Non-pigmented ciliary epithelial cell (primary cell): ENCODE measurements around the gene FMOD.
"Not testable (repeated sequence)": the region's sequence is repeated elsewhere in the genome, so short reads cannot be mapped to it uniquely, and the experiment has no call there.

Experiments
- DNase-seq: peaks from one replicate; pipeline ENCODE4 v3.0.0-alpha.2; 2010; ENCODE audit warnings: low read depth

The FMOD gene

GRCh38 chr1:203326830-203327683, 23.9 kb downstream of the FMOD start:
- DNase-seq, result no peak

- no peak for DNase-seq
Observed at GRCh38 chr1:203325418-203326091, 25.4 kb downstream of the FMOD start.

DNA sequence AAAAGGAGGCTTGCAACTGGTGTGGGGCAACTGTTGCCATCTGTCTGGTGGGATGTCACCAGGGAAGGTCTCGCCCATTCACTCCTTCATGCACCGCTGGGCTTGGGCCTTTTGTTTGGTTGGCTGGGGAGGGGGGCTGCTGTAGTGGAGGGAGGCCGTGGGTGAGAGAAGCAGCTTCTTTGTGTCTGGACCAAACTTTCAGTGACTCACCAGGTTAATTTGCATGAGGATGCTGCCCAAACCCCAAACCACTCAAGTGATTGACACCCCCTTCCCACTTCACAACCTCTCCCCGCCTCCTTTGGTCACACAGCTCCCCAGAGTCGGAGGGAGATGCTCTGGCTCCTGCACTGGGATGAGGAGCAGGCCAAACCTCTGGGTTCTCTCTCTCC, 25.9 kb downstream of the FMOD start:
- DNase-seq, result no peak

DNA sequence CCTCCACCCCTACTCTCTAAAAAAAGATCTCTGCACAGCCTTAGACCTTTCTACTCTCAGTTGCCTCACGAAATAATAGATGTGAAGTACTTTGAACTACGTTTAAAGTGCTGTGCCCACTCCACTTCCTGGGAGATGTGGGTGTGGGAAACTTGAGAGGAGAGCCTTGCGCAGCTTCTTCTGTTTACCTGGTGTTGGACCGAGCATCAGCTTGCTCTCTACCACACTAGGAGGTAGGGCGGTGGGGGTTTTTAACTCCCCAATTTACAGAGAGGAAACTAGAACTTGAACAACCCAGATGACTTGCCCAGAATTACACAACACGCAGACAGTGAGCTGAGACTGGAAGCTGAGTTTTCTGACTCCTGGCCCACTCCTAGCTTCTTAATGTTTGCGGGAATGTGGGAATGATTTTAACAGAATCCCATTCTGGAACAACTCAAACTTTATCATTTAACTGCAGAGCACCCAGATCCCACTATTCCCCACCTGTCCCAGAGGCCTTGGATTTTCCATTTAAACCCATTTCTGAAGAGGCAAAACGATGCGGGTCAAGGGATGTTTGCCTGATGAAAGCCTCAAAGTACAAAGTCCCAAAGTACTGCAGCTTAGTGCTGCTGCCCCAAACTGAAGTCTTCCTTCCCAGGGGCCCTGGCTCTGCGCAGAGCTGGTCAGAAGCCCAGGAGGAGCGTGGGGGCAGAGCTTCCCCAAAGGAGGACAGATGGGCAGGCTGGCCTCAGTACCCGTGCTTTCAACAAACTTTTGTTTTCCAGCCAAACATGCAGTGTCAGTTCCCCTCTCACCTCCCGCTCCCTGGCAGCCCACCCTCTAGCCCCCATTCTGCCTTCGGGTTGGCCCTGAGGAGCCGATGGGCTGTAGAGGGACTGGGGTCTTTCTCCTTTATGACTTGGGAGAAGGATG, 26.6 kb downstream of the FMOD start:
- DNase-seq, result no peak

DNA sequence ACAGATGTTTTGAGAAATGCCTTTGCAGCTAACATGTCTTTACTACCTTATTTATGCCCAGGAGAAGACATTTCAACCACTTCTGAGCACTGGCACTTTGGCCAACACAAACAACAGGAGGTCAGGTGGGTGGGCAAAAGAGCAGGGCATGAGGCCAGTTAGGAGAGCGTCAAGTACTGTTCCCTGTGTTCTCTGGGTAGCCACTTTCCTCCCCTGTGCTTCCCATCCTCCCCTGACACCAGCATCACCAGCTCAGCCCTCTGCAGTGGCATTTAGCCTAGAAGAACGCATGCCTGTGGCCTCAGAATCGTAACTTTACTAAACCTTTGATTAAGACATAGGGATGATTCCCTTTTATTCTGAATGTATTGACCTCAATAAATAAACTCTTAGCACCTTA, 27.3 kb downstream of the FMOD start:
- DNase-seq, result no peak

GRCh38 chr1:203322500-203323179, 28.3 kb downstream of the FMOD start:
- DNase-seq, result no peak

DNA sequence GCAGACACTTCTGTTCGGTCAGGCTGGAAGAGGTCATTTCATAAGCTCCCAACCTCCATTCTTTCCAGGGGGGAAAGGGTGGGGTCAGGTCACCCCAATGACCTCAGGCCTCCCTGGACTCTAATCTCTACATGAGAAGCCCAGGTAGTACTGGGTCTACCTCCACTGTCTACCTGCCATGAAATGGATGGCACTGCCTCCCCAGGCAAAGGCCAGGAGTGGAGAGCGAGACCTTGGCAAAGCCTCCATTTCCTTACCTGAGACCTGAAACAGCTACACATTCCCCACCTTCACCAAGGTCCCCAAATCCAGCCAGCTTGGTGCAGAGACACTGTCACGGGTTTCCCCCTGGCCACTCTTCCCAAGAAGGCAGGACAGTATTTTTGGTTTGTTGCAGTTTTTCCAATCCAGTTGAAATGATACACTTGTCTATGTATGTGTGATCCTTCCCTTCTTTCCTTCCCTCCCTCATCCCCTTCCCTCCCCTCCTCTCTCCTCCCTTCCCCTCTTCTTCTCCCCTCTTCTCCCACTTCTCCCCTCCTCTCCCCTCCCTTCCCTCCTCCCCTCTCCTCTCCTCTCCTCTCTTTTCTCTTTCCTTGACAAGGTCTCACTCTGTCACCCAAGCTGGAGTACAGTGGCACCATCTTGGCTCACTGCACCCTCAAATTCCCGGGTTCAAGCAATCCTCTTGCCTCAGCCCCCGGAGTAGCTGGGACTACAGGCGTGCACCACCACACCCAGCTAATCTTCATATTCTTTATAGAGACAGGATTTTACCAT, 29.5 kb downstream of the FMOD start:
- no peak for DNase-seq

DNA sequence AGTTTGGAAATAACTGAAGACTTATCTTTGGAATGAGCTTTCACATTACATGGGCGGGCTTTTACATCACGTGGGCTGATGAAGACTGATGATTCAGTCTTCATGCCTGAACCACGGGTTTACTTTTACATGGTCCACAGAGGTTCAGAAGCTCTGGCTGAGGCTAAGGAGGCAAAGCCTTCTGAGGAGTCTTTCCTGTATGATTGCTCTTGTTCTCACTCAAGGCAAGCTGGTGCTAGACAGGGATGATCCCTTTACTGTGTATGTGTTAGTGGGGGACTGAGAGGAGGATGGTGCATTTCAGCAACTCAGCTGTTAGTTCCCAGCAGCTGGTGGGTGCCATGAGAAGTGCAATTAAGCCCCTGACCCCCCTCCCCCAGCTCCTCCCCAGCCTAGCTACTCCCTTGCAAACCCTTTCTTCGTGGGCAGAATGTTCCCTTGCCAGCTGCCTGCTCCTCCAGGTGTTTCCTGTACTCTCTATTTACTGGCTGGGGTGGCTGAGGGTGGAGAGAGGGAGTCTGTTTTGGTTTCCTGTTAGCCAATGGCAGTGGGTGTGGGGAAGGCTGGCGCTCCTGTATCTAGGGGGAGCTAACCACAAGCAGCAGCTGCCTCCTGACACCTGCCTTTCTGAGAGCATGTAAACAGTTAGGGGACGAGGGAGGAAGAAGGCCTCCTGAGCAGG, 30.2 kb downstream of the FMOD start:
- DNase-seq, result no peak

DNA sequence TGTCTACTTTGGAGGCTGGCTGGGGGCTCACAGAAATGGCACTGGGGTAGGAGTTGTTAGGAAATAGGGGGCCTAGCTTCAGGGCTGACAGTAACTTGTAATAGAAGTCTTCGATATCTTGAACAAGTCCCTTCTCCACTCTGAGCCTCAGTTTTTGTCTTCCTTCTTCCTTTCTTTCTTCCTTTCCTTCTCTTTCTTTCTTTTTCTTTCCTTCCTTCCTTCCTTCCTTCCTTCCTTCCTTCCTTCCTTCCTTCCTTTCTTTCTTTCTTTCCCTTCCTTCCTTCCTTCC, 32.7 kb downstream of the FMOD start:
- DNase-seq, result no peak

DNA sequence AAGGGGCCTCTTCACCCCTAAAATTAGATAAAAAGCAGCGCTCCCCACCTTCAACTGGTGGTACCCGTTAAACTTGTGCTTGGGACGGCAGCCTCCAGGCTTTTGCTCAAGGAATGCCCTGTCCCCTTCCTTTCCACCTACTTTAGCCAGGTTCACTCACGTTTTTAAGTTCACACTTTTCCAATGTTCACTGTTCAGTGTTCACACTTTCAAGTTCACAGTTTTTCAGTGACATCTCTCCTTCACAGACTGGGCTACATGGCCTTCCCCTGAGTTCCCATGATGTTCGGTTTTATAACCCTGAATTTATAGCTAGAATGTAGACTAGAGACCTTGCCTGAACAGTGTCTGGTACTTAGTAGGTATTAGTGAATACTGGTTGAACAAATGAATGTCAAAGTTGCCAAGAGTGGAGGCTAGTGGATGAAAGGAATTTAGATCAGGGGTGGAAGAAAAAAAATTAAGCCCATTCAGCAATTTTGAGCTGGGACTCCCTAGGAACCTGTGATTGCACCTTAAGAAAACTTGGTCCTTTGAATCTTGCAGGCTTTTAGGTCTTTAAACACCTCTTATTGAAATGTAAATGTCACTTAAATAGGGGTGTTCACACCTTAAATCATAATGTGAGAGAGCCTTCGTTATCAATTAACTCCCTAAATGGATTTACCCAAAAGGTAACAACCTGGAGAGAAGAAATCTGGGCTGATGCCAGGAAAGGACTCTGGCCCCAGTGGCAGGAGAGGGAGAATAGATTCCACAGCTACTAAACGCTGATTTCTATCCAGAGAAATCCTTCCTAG, 33.3 kb downstream of the FMOD start:
- DNase-seq, result no peak

GRCh38 chr1:203316626-203317093, 34.3 kb downstream of the FMOD start:
- DNase-seq, result no peak

- not testable (repeated sequence) for DNase-seq
Observed at GRCh38 chr1:203314025-203314759, 36.7 kb downstream of the FMOD start.

- DNase-seq, result no peak
Observed at GRCh38 chr1:203311368-203312301, 39.3 kb downstream of the FMOD start.

DNA sequence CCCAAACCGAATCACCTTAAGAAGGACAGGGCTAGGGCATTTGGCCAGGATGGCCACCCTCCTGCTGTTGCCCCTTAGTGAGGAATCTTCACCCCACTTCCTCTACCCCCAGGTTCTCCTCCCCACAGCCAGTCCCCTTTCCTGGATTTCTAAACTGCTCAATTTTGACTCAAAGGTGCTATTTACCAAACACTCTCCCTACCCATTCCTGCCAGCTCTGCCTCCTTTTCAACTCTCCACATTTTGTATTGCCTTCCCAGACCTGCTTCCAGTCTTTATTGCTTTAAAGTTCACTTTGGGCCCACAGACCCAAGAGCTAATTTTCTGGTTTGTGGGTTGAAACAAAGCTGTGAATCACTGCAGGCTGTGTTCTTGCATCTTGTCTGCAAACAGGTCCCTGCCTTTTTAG, 42.0 kb downstream of the FMOD start:
- DNase-seq, result no peak

GRCh38 chr1:203308328-203308922, 42.5 kb downstream of the FMOD start:
- no peak for DNase-seq

DNA sequence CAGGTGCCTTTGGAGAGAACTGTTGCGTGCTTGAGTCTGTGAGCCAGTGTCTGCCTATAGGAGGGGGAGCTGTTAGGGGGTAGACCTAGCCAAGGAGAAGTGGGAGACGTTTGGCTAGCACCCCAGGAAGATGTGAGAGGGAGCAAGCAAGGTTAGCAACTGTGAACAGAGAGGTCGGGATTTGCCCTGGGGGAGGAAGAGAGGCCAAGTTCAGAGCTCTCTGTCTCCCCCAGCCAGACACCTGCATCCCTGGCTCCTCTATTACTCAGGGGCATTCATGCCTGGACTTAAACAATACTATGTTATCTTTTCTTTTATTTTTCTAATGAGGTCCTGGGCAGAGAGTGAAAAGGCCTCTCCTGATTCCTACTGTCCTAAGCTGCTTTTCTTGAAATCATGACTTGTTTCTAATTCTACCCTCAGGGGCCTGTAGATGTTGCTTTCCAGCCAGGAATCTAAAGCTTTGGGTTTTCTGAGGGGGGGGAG, 43.2 kb downstream of the FMOD start:
- no peak for DNase-seq

DNA sequence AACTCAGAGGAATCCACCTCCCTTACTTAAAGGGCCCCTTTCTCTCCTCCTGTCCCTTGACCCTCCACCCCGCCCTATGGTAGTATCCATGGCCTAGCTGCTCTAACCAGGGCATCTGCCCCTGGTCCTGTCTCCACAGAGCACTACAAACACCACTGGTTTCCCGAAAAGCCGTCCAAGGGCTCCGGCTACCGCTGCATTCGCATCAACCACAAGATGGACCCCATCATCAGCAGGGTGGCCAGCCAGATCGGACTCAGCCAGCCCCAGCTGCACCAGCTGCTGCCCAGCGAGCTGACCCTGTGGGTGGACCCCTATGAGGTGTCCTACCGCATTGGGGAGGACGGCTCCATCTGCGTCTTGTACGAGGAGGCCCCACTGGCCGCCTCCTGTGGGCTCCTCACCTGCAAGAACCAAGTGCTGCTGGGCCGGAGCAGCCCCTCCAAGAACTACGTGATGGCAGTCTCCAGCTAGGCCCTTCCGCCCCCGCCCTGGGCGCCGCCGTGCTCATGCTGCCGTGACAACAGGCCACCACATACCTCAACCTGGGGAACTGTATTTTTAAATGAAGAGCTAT, 43.9 kb downstream of the FMOD start:
- no peak for DNase-seq
